Mucosa of gallbladder (tissue), 1 donor: ENCODE data around the gene TSPAN11. TPM values are rescaled to one million over a fixed set of nuclear protein-coding genes. Genes with fewer than 3 reads are reported as not detected.
"Not testable (repeated sequence)": the region's sequence is repeated elsewhere in the genome, so short reads cannot be mapped to it uniquely, and the experiment has no call there.

Experiments used
- DNase-seq: peaks from one replicate; pipeline ENCODE4 v3.0.0-alpha.2; 2020; ENCODE audit warnings: low spot score
- total RNA-seq: library from RNA; stranded (reverse); gene quantifications from one replicate; pipeline ENCODE4 v1.2.1, GENCODE V29; 2021
- donor health status: DM: no; HTN: no; CAD: no.

The TSPAN11 gene
- total RNA-seq, 1 donor from 2014 or later = 6.7 TPM

GRCh38 chr12:31002999-31003398, 76.5 kb downstream of the TSPAN11 start:
- DNase-seq = no peak

DNA sequence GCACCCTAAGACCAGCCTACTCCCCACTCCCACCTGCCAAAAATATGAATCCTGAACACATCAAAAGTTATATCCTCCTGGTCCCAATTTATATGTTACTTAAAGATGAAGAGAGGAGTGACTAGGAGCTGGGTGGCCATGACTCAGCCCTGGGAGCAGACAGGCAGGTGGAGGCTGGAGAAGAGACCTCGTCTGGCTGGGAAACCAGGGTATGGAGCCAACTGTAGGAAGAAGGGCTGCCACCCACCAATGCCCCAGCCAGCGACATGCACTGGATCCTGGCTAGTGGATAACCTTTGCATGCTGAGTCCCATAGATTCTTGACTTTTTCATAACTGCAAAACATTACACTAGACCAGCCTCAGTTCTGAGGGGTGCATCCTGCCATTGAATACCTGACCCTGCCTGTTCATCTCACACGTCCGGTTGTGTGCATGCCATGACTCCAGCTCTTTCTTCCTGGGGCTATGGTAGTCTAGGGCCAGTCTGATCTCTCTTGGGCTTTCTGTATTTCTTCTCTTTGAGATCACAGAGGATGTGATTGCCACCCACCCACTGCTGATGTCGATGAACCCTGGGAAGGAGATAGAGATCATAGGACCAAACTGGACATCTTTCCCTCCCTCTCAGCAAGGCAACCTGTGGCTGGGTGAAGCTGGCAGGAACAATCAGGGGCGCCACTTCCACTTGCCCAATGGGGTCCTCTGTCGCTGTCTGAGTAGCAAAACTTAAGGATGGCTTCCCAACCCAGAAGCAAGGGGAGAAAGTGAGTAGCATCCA, 77.5 kb downstream of the TSPAN11 start:
- no peak for DNase-seq

DNA sequence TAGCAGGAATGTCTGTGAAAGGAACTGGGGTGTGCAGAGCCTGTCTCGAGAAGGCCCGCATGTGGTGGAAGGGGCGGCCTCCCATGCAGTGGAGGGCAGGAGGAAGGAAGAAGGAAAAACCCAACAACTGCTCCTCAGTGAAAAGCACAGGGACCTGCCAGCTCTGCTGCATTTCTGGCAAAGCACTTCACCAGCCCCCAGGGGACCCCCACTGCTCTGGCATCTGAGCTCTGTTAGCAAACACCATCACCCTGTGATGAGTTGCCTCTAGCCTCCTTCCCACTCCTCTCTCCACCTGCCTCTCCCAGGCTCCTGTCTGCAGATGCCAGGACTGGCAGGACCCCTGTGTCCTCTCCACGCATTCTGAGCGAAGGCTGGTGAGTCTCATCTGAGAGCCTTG, 78.1 kb downstream of the TSPAN11 start:
- no peak for DNase-seq

GRCh38 chr12:31005256-31005943, 78.9 kb downstream of the TSPAN11 start:
- no peak for DNase-seq

- DNase-seq = no peak
These were observed 79.4 kb downstream of the TSPAN11 start for GRCh38 chr12:31005944-31006361.

DNA sequence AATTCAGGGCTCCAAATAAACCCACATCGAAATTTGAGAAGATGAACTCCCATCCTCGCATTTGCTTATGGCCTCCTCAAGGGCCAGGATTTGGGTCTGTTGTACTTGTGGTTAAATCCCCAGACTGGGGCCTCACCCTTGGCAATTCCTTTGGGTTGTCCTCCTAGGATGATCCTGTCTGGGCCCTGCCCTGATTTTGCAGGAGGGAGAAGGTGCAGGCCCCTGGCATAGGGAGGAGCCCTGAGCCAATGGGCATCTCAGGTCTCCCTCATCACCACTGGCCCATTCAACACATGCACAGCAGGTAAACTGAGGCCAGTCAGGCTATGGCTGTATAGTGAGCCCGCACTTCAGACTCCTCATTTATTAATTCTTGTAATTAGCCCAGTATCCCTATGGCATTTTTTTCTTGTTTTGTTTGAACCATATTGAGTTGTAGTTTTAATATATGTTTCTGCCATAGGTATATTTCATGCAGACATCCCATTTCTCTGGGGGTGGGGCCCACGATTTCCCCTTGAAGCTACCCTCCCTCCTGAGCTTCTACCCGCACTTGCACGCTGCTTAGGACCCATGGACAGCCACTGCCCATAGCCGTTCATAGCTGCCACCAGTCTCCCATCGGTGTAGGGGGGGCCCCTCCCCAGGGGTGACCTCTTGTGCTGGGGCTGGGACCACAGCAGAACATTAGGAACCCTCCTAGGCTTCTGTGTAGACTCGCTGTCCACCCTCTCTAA, 80.0 kb downstream of the TSPAN11 start:
- DNase-seq = no peak

GRCh38 chr12:31007153-31007495, 80.6 kb downstream of the TSPAN11 start:
- no peak for DNase-seq

DNA sequence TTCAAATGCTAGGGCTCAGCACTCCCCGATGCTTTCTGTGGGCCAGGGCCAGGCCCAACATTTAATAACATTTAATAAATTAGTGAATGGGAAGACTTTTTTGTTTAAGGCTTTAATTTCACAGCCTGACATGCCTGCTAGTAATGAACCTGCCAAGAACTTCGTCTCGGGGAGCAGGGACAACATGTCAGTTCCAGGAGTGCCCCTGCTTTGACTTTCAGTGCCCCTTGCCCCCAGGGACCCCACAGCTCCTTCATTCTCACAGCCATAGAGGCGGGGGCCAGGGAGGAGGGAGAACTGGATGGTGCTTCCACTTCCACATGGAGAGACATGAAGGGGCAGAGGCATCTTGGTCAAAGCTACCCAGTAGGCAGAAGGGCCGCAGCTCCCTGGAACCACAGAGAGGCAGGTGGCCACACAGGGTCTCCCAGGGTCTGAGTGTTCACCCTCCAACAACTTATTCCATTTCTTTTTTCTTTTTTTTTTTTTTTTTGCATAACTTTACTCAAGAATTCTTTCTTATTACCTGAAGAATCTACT, 81.2 kb downstream of the TSPAN11 start:
- DNase-seq = no peak

DNA sequence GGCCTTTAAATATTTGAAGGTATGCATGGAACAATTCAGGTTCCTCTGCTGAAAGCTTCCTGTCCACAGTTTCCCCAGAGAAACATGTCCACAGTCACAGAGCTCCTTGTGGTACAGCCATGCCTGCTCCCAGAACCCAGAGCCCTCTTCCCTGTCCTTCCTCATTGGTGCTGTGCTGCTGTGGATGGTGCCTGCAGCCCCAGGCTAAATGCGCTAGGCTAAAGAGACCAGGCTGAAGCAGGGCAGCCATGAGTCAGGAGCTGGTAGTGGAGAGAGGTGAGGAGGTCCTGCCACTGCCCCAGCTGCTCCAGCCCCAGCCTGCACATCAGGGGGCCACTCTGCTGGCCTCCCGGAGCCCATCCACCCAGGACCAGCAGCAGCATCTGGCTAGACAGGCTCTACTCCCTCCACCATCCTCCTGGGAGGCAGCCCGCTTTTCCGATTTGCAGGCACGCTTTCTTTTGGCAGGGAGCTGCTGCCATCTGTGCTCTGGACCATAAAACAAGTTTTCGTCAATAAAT, 81.8 kb downstream of the TSPAN11 start:
- DNase-seq = no peak

GRCh38 chr12:31008961-31009840, 82.7 kb downstream of the TSPAN11 start:
- DNase-seq = no peak

- DNase-seq = no peak
These were observed 83.4 kb downstream of the TSPAN11 start for GRCh38 chr12:31009976-31010375.

DNA sequence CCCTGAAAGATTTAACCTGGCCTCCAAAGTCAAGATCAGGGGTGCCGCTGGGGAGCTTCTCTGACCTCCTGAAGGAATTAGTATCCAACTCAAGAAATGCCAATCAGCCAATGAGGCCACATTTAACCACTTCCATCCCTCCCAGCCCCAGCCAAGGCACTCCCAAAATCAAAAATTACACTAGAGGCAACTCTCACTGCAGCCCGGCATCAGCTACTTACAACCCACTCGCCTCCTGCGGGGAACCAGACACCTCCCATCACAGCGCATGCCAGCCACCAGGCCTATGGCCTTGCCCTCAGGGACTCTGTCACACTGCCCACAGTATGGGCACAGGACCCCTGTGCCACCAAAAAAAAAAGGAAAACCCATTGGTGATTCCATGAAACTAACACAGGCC, 84.8 kb downstream of the TSPAN11 start:
- DNase-seq = no peak

DNA sequence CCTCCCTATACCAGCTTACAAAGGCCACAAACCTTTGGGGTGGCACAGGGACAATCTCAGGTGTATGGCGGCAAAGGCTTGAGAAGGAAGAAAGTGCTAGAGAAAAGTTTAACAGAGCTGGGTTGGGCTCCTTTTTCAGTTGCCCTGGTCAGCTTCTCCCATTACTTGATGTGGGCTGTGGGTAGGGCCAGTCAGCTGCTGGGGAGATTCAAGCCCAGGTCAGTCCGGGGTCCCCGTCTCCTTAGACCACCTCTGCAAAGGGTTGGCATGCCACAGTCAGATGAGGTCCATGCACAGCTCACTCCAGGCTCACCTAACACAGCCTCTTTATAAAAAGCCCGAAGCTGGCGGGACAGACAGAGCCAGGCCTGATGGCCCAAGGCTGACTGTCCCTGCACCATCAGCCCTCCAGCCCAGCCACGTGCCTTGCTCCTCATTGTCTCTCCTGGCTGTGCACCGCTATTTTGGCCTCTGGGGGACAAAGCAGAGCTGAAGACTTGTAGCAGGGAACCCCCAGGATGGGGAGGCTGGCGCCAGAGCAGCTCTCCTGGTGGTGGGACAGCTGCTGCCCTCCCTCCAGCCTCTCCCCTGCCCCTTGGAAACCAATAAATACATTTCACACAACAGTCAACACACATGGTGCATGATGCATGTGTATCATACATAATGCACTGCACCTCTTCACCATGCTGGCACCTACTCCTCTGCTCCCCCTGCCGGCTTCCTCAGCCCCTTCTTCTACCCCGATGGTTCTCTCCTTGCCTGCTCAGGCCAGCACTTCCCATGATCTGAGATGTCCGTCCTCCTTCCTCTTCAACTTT, 85.4 kb downstream of the TSPAN11 start:
- DNase-seq = no peak

GRCh38 chr12:31012567-31012891, 86.0 kb downstream of the TSPAN11 start:
- DNase-seq = not testable (repeated sequence)

GRCh38 chr12:31015215-31015614, 88.7 kb downstream of the TSPAN11 start:
- no peak for DNase-seq

DNA sequence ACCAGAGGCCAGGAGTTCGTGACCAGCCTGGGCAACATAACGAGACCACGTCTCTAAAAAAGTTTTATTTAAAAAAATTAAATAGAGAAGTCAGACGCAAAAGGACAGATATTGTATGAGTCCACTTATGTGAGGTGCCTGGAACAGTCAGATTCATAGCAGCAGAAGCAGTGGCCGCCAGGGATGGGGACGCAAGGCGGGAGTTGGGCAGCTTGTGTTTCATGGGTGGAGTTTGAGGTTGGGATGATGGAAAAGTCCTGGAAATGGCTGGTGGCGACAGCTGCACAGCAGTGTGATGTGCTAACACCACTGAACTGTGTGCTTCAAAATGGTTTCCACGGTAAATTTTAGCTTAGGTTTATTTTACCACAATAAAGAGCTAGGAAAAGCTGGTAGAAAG, 89.5 kb downstream of the TSPAN11 start:
- DNase-seq = no peak

- no peak for DNase-seq
These were observed 91.0 kb downstream of the TSPAN11 start for GRCh38 chr12:31017535-31017934.

DNA sequence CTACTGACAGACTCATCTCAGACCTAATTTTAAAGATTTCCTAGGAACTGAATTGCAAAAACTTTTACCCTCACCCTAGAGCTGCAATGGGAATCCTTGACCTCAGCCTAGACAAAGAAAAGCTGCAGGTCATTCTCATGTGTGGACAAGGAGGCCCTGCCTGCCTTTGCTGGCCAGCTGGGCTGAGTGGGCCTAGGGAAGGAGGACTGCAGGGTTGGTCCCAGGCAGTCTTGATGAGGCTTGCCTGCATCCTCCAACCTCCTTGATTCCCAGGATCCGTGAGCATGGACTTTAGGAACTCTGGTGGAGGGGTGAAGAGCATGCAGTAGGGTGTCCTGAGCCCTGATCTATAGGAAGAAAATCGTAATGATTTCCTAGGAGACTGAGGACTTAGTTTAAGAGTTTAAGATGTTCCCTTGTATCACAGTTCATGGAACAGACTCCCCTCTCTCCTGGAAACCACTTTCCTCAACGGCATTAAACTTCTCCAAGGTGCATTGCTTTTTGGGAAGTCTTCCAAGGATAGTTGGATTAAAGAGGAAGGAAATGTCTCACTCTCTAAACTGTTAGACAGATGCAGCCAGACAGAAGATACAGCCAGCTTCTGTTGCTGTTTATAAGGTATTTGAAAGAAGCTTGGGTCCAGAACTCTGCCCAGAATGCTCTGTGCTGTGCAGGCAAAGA, 91.7 kb downstream of the TSPAN11 start:
- DNase-seq = no peak

- no peak for DNase-seq
These were observed 92.4 kb downstream of the TSPAN11 start for GRCh38 chr12:31018790-31019505.
